ENCODE data around the gene CMSS1.

The CMSS1 gene

GRCh38 chr3:99852851-99853250 is 35.2 kb downstream of the CMSS1 start:
- no peak for DNase-seq (ENCODE audit: low read depth, low spot score)
- H3K4me1 ChIP-seq (ENCODE audit: insufficient read depth, insufficient read length) = no peaks in the 10 kb centered on the region
- H3K27me3 ChIP-seq (ENCODE audit: insufficient read depth, insufficient read length) = no peaks in the 10 kb centered on the region
- no peak overlapping the region for H3K4me3 ChIP-seq (ENCODE audit: insufficient read length, low read depth)
- no peak overlapping the region for H3K9ac ChIP-seq (ENCODE audit: insufficient read length, low read depth)
- TF ChIP-seq SUZ12 (IDR thresholded peaks at IDR 0.05; ENCODE audit: extremely low read depth, insufficient read depth, insufficient read length) (no peak), YY1 (IDR thresholded peaks at IDR 0.05; ENCODE audit: insufficient read depth, insufficient read length) (no peak), ZNF274 (IDR thresholded peaks at IDR 0.05; ENCODE audit: low read depth, low read length) (no peak)
- H3K36me3 ChIP-seq (ENCODE audit: insufficient read depth, insufficient read length, low read length) = peaks cover 12% of the 10 kb centered on the region
- no peaks in the 10 kb centered on the region for H3K9me3 ChIP-seq (ENCODE audit: insufficient read depth, low read length)

- no peaks in the 10 kb centered on the region for H3K27me3 ChIP-seq (ENCODE audit: insufficient read depth, insufficient read length)
- no peaks in the 10 kb centered on the region for H3K4me1 ChIP-seq (ENCODE audit: insufficient read depth, insufficient read length)
- H3K9me3 ChIP-seq (ENCODE audit: insufficient read depth, low read length) = no peaks in the 10 kb centered on the region
- no peak overlapping the region for H3K9ac ChIP-seq (ENCODE audit: insufficient read length, low read depth)
- TF ChIP-seq ZNF274 (IDR thresholded peaks at IDR 0.05; ENCODE audit: low read depth, low read length) = no peak
- no peak for TF ChIP-seq SUZ12 (IDR thresholded peaks at IDR 0.05; ENCODE audit: extremely low read depth, insufficient read depth, insufficient read length)
- no peak for TF ChIP-seq YY1 (IDR thresholded peaks at IDR 0.05; ENCODE audit: insufficient read depth, insufficient read length)
- H3K36me3 ChIP-seq (ENCODE audit: insufficient read depth, insufficient read length, low read length) = peaks cover 5% of the 10 kb centered on the region
- DNase-seq (ENCODE audit: low read depth, low spot score) = no peak
- no peak overlapping the region for H3K4me3 ChIP-seq (ENCODE audit: insufficient read length, low read depth)
These were observed 37.2 kb downstream of the CMSS1 start for GRCh38 chr3:99854756-99855298.

GRCh38 chr3:99855900-99856299 is 38.2 kb downstream of the CMSS1 start:
- no peaks in the 10 kb centered on the region for H3K27me3 ChIP-seq (ENCODE audit: insufficient read depth, insufficient read length)
- H3K9me3 ChIP-seq (ENCODE audit: insufficient read depth, low read length) = no peaks in the 10 kb centered on the region
- H3K4me1 ChIP-seq (ENCODE audit: insufficient read depth, insufficient read length) = no peaks in the 10 kb centered on the region
- no peak overlapping the region for H3K9ac ChIP-seq (ENCODE audit: insufficient read length, low read depth)
- TF ChIP-seq YY1 (IDR thresholded peaks at IDR 0.05; ENCODE audit: insufficient read depth, insufficient read length) (no peak), ZNF274 (IDR thresholded peaks at IDR 0.05; ENCODE audit: low read depth, low read length) (no peak), SUZ12 (IDR thresholded peaks at IDR 0.05; ENCODE audit: extremely low read depth, insufficient read depth, insufficient read length) (no peak)
- DNase-seq (ENCODE audit: low read depth, low spot score) = no peak
- H3K4me3 ChIP-seq (ENCODE audit: insufficient read length, low read depth) = no peak overlapping the region
- H3K36me3 ChIP-seq (ENCODE audit: insufficient read depth, insufficient read length, low read length) = peaks cover 5% of the 10 kb centered on the region

- Histone ChIP-seq H3K9ac (ENCODE audit: insufficient read length, low read depth) (no peak overlapping the region), H3K36me3 (ENCODE audit: insufficient read depth, insufficient read length, low read length) (peaks cover 5% of the 10 kb centered on the region), H3K4me1 (ENCODE audit: insufficient read depth, insufficient read length) (no peaks in the 10 kb centered on the region), H3K27me3 (ENCODE audit: insufficient read depth, insufficient read length) (no peaks in the 10 kb centered on the region), H3K4me3 (ENCODE audit: insufficient read length, low read depth) (no peak overlapping the region), H3K9me3 (ENCODE audit: insufficient read depth, low read length) (no peaks in the 10 kb centered on the region)
- TF ChIP-seq YY1 (IDR thresholded peaks at IDR 0.05; ENCODE audit: insufficient read depth, insufficient read length) (no peak), ZNF274 (IDR thresholded peaks at IDR 0.05; ENCODE audit: low read depth, low read length) (no peak), SUZ12 (IDR thresholded peaks at IDR 0.05; ENCODE audit: extremely low read depth, insufficient read depth, insufficient read length) (no peak)
- DNase-seq (ENCODE audit: low read depth, low spot score) = no peak
These were observed 39.0 kb downstream of the CMSS1 start for GRCh38 chr3:99856437-99857220.

GRCh38 chr3:99857278-99857677 is 39.6 kb downstream of the CMSS1 start:
- DNase-seq (ENCODE audit: low read depth, low spot score) = no peak
- H3K9me3 ChIP-seq (ENCODE audit: insufficient read depth, low read length) = no peaks in the 10 kb centered on the region
- peaks cover 7% of the 10 kb centered on the region for H3K36me3 ChIP-seq (ENCODE audit: insufficient read depth, insufficient read length, low read length)
- H3K27me3 ChIP-seq (ENCODE audit: insufficient read depth, insufficient read length) = no peaks in the 10 kb centered on the region
- H3K9ac ChIP-seq (ENCODE audit: insufficient read length, low read depth) = no peak overlapping the region
- no peak overlapping the region for H3K4me3 ChIP-seq (ENCODE audit: insufficient read length, low read depth)
- H3K4me1 ChIP-seq (ENCODE audit: insufficient read depth, insufficient read length) = no peaks in the 10 kb centered on the region
- no peak for TF ChIP-seq SUZ12 (IDR thresholded peaks at IDR 0.05; ENCODE audit: extremely low read depth, insufficient read depth, insufficient read length)
- no peak for TF ChIP-seq ZNF274 (IDR thresholded peaks at IDR 0.05; ENCODE audit: low read depth, low read length)
- no peak for TF ChIP-seq YY1 (IDR thresholded peaks at IDR 0.05; ENCODE audit: insufficient read depth, insufficient read length)

- Histone ChIP-seq H3K4me1 (ENCODE audit: insufficient read depth, insufficient read length) (no peaks in the 10 kb centered on the region), H3K9ac (ENCODE audit: insufficient read length, low read depth) (no peak overlapping the region), H3K9me3 (ENCODE audit: insufficient read depth, low read length) (no peaks in the 10 kb centered on the region), H3K27me3 (ENCODE audit: insufficient read depth, insufficient read length) (no peaks in the 10 kb centered on the region), H3K36me3 (ENCODE audit: insufficient read depth, insufficient read length, low read length) (peaks cover 18% of the 10 kb centered on the region), H3K4me3 (ENCODE audit: insufficient read length, low read depth) (no peak overlapping the region)
- no peak for DNase-seq (ENCODE audit: low read depth, low spot score)
- TF ChIP-seq YY1 (IDR thresholded peaks at IDR 0.05; ENCODE audit: insufficient read depth, insufficient read length) (no peak), SUZ12 (IDR thresholded peaks at IDR 0.05; ENCODE audit: extremely low read depth, insufficient read depth, insufficient read length) (no peak)
These were observed 40.8 kb downstream of the CMSS1 start for GRCh38 chr3:99858469-99858868.

GRCh38 chr3:99859825-99860224 is 42.2 kb downstream of the CMSS1 start:
- Histone ChIP-seq H3K9me3 (ENCODE audit: insufficient read depth, low read length) (no peaks in the 10 kb centered on the region), H3K9ac (ENCODE audit: insufficient read length, low read depth) (no peak overlapping the region), H3K27me3 (ENCODE audit: insufficient read depth, insufficient read length) (no peaks in the 10 kb centered on the region), H3K4me1 (ENCODE audit: insufficient read depth, insufficient read length) (no peaks in the 10 kb centered on the region), H3K36me3 (ENCODE audit: insufficient read depth, insufficient read length, low read length) (peaks cover 19% of the 10 kb centered on the region), H3K4me3 (ENCODE audit: insufficient read length, low read depth) (no peak overlapping the region)
- no peak for DNase-seq (ENCODE audit: low read depth, low spot score)
- TF ChIP-seq ZNF274 (IDR thresholded peaks at IDR 0.05; ENCODE audit: low read depth, low read length) = no peak
- no peak for TF ChIP-seq SUZ12 (IDR thresholded peaks at IDR 0.05; ENCODE audit: extremely low read depth, insufficient read depth, insufficient read length)
- TF ChIP-seq YY1 (IDR thresholded peaks at IDR 0.05; ENCODE audit: insufficient read depth, insufficient read length) = no peak
